ENCODE measurements around the gene ABCC8. TPM values are rescaled to one million over a fixed set of nuclear protein-coding genes. Genes with fewer than 3 reads are reported as not detected.

Gene ABCC8
- total and polyA plus RNA-seq, 5 experiments from 2014 or later = not detected

- ATAC-seq (no peak), DNase-seq (no peak)
- Mint-ChIP-seq H3K4me1 (peaks cover 0 to 2% (median 0%) of the 10 kb centered on the region in 4 donors), H3K4me3 (no peak overlapping the region), H3K27me3 (peaks cover 0 to 7% (median 0%) of the 10 kb centered on the region in 5 donors), H3K9me3 (no peaks in the 10 kb centered on the region), H3K36me3 (no peaks in the 10 kb centered on the region), H3K27ac (no peak overlapping the region)
- POLR2A ChIA-PET = no interaction called here
These were observed 24.0 kb upstream of the ABCC8 start for GRCh38 chr11:17500673-17501072.

GRCh38 chr11:17498475-17498874, 21.8 kb upstream of the ABCC8 start:
- Mint-ChIP-seq H3K27ac (peak overlapping the region in 1 of 10 donors; percentile 11), H3K4me3 (no peak overlapping the region), H3K27me3 (peaks cover 0 to 5% (median 0%) of the 10 kb centered on the region in 5 donors), H3K36me3 (no peaks in the 10 kb centered on the region), H3K9me3 (no peaks in the 10 kb centered on the region), H3K4me1 (peaks cover 0 to 2% (median 0%) of the 10 kb centered on the region in 4 donors)
- POLR2A ChIA-PET = no interaction called here
- ATAC-seq = no peak
- DNase-seq = no peak

DNA sequence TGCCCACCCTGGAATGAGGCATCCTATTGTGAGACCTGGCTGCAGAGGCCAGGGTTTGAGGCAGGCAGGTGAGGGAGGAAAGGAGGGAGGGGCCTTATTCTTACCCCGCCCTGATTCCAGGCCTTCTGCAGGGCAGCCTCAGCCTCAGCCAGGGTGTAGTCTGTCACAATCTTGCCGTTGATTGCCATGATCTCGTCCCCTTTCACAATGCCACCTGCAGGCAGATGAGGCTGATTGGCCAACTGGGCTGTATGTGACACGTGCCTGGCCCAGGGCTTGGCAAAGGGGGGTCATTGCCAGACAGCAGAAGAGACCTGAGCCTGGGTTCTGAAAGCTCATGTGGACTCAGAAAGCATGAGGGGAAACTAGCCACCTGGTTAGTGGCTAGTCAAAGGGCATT, 21.4 kb upstream of the ABCC8 start:
- Mint-ChIP-seq H3K4me3 (no peak overlapping the region), H3K36me3 (no peaks in the 10 kb centered on the region), H3K27me3 (peaks cover 0 to 5% (median 0%) of the 10 kb centered on the region in 5 donors), H3K27ac (no peak overlapping the region), H3K4me1 (peaks cover 0 to 2% (median 0%) of the 10 kb centered on the region in 4 donors), H3K9me3 (no peaks in the 10 kb centered on the region)
- no peak for ATAC-seq
- POLR2A ChIA-PET = no interaction called here
- DNase-seq = no peak

- POLR2A ChIA-PET = no interaction called here
- Mint-ChIP-seq H3K4me1 (peaks cover 0 to 2% (median 0%) of the 10 kb centered on the region in 4 donors), H3K36me3 (no peaks in the 10 kb centered on the region), H3K27me3 (peaks cover 0 to 8% (median 0%) of the 10 kb centered on the region in 5 donors), H3K27ac (peak overlapping the region in 2 of 10 donors; percentile 17 to 42), H3K4me3 (no peak overlapping the region), H3K9me3 (no peaks in the 10 kb centered on the region)
- no peak for ATAC-seq
- no peak for DNase-seq
These were observed 19.8 kb upstream of the ABCC8 start for GRCh38 chr11:17496406-17496805.

- DNase-seq = no peak
- Mint-ChIP-seq H3K4me1 (peaks cover 0 to 2% (median 0%) of the 10 kb centered on the region in 4 donors), H3K27me3 (peaks cover 0 to 12% (median 0%) of the 10 kb centered on the region in 5 donors), H3K36me3 (no peaks in the 10 kb centered on the region), H3K27ac (no peak overlapping the region), H3K9me3 (no peaks in the 10 kb centered on the region), H3K4me3 (no peak overlapping the region)
- POLR2A ChIA-PET = no interaction called here
- no peak for ATAC-seq
These were observed 17.4 kb upstream of the ABCC8 start for GRCh38 chr11:17494019-17494418.

GRCh38 chr11:17490938-17491337, 14.3 kb upstream of the ABCC8 start:
- H3K4me3 Mint-ChIP-seq = no peak overlapping the region
- POLR2A ChIA-PET = no interaction called here
- H3K9me3 Mint-ChIP-seq = no peaks in the 10 kb centered on the region
- no peak overlapping the region for H3K27ac Mint-ChIP-seq
- ATAC-seq = no peak
- no peaks in the 10 kb centered on the region for H3K36me3 Mint-ChIP-seq
- DNase-seq = no peak
- peaks cover 0 to 13% (median 3%) of the 10 kb centered on the region in 5 donors for H3K27me3 Mint-ChIP-seq
- H3K4me1 Mint-ChIP-seq = peaks cover 0 to under 1% (median 0%) of the 10 kb centered on the region in 4 donors

DNA sequence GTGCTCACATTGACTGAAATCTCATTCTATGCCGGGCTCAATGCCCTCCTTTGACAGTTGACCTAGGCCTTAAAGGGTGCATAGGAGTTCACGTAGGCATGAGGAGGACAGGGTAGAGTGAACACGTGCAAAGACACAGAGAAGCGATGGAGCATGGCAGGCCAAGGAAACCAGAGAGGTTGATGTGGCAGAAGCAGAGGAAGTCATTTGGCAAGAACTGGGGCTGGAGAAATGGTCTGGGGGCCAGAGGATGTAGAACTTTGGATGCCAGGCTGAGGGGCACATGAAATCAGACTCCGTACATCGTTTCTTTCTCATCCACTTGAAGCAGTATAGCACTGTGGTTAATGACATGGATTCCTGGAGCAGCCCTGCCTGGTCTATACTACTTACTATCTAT, 13.6 kb upstream of the ABCC8 start:
- peaks cover 0 to 11% (median 3%) of the 10 kb centered on the region in 5 donors for H3K27me3 Mint-ChIP-seq
- H3K36me3 Mint-ChIP-seq = no peaks in the 10 kb centered on the region
- no peak for DNase-seq
- H3K4me1 Mint-ChIP-seq = no peaks in the 10 kb centered on the region
- ATAC-seq = no peak
- POLR2A ChIA-PET = no interaction called here
- no peaks in the 10 kb centered on the region for H3K9me3 Mint-ChIP-seq
- no peak overlapping the region for H3K27ac Mint-ChIP-seq
- H3K4me3 Mint-ChIP-seq = no peak overlapping the region

- H3K36me3 Mint-ChIP-seq = no peaks in the 10 kb centered on the region
- H3K4me3 Mint-ChIP-seq = no peak overlapping the region
- H3K27me3 Mint-ChIP-seq = peaks cover 0 to 11% (median 3%) of the 10 kb centered on the region in 5 donors
- H3K27ac Mint-ChIP-seq = no peak overlapping the region
- no peaks in the 10 kb centered on the region for H3K9me3 Mint-ChIP-seq
- POLR2A ChIA-PET = no interaction called here
- H3K4me1 Mint-ChIP-seq = no peaks in the 10 kb centered on the region
- no peak for ATAC-seq
- no peak for DNase-seq
These were observed 13.1 kb upstream of the ABCC8 start for GRCh38 chr11:17489751-17490150.

GRCh38 chr11:17488563-17488962, 11.9 kb upstream of the ABCC8 start:
- Mint-ChIP-seq H3K4me1 (no peaks in the 10 kb centered on the region), H3K27ac (no peak overlapping the region), H3K4me3 (no peak overlapping the region), H3K9me3 (peaks cover 0 to 6% (median 0%) of the 10 kb centered on the region in 9 donors), H3K27me3 (peaks cover 0 to 14% (median 3%) of the 10 kb centered on the region in 5 donors), H3K36me3 (no peaks in the 10 kb centered on the region)
- no peak for DNase-seq
- ATAC-seq = no peak
- POLR2A ChIA-PET = no interaction called here

GRCh38 chr11:17486646-17487045, 10.0 kb upstream of the ABCC8 start:
- no peak for DNase-seq
- Mint-ChIP-seq H3K27ac (no peak overlapping the region), H3K4me1 (no peaks in the 10 kb centered on the region), H3K4me3 (no peak overlapping the region), H3K27me3 (peaks cover 0 to 16% (median 6%) of the 10 kb centered on the region in 5 donors), H3K9me3 (peaks cover 0 to 9% (median 2%) of the 10 kb centered on the region in 9 donors), H3K36me3 (no peaks in the 10 kb centered on the region)
- ATAC-seq = no peak
- POLR2A ChIA-PET = no interaction called here

DNA sequence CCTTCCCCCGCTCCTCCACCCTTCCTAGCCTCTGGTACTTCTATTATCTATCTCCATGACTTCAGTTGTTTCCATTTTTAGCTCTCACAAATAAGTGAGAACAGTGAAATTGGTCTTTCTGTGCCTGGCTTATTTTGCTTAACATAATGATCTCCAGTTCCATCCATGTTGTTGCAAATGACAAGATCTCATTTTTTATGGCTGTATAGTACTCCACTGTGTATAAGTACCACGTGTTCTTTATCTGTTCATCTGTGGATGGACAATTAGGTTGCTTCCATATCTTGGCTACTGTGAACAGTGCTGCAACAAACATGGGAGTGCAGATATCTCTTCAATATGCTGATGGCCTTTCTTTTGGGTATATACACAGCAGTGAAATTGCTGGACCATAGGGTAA, 6.9 kb upstream of the ABCC8 start:
- POLR2A ChIA-PET = no interaction called here
- DNase-seq (no peak), ATAC-seq (no peak)
- Mint-ChIP-seq H3K27me3 (peaks cover 9 to 28% (median 11%) of the 10 kb centered on the region in 5 donors), H3K4me3 (no peak overlapping the region), H3K9me3 (peaks cover 0 to 9% (median 2%) of the 10 kb centered on the region in 9 donors), H3K27ac (no peak overlapping the region), H3K36me3 (no peaks in the 10 kb centered on the region), H3K4me1 (peaks cover 0 to 4% (median under 1%) of the 10 kb centered on the region in 4 donors)

DNA sequence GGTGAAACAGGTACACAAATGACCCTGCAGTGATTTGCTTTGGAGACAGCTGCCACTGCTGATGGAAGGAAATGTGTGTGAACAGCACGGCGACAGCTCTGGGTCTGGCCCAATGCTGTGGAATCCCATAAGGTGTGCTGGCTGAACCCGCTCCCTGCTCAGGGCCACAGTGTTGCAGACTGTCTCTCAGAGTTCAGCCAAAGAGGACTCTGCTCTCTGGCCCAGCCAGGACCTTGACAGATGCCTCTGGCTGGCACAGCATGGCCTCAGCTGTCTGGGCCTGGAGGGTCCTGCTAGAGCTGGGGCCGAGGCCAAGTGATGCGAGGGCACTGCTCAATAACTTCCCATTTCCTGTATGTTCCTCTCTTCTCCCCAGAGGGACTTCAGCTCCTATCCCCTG, 5.3 kb upstream of the ABCC8 start:
- no peak overlapping the region for H3K4me3 Mint-ChIP-seq
- H3K27me3 Mint-ChIP-seq = peaks cover 15 to 33% (median 18%) of the 10 kb centered on the region in 5 donors
- H3K27ac Mint-ChIP-seq = peak overlapping the region in 1 of 10 donors; percentile 21
- POLR2A ChIA-PET = no interaction called here
- no peak for DNase-seq
- ATAC-seq = no peak
- H3K9me3 Mint-ChIP-seq = peaks cover 0 to 9% (median 2%) of the 10 kb centered on the region in 9 donors
- no peaks in the 10 kb centered on the region for H3K36me3 Mint-ChIP-seq
- peaks cover 0 to 7% (median under 1%) of the 10 kb centered on the region in 4 donors for H3K4me1 Mint-ChIP-seq

GRCh38 chr11:17479284-17480214, 2.9 kb upstream of the ABCC8 start:
- ATAC-seq = no peak
- Mint-ChIP-seq H3K27ac (no peak overlapping the region), H3K4me3 (peak overlapping the region in 1 of 10 donors; percentile 30), H3K9me3 (peaks cover 0 to 9% (median 2%) of the 10 kb centered on the region in 9 donors), H3K27me3 (peaks cover 22 to 55% (median 34%) of the 10 kb centered on the region in 5 donors), H3K4me1 (peaks cover 0 to 9% (median 3%) of the 10 kb centered on the region in 4 donors), H3K36me3 (no peaks in the 10 kb centered on the region)
- POLR2A ChIA-PET = no interaction called here
- no peak for DNase-seq
